Measurements from ENCODE around the gene RPS6KA5. TPM values are rescaled to one million over a fixed set of nuclear protein-coding genes. Genes with fewer than 3 reads are reported as not detected.

RPS6KA5 gene
- total RNA-seq, 1 experiment from 2014 or later = 3.8 TPM

DNA sequence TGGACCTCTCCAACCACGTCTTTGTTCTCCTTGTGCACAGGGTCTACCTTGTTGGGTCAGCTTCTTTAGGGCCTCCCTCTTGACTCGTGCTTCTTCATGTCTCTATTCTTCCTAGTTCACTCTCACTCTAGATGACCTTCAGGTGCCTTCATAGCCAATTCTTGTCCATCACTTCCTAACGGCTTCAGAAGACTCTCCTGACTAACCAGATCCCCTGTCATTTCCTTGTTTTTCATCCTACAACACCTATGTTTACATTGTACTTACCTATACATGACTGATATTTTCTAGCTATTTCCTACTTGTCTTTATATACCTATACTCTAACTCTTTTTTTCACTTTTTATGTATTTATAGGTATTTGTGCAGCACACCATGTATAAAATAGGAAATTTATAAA is 117.1 kb downstream of the RPS6KA5 start:
- Histone ChIP-seq H4K8ac (replicated peaks; ENCODE audit: insufficient read length, low read depth, low read length) (no peak overlapping the region), H3K4ac (ENCODE audit: low read depth, low read length) (no peak overlapping the region), H3T11ph (ENCODE audit: low read length) (no peak overlapping the region), H3K27me3 (ENCODE audit: insufficient read depth, low read length) (no peaks in the 10 kb centered on the region), H3K14ac (ENCODE audit: insufficient read depth, low read length) (no peak overlapping the region), H3K4me1 (ENCODE audit: insufficient read depth, low read length) (no peaks in the 10 kb centered on the region), H2AFZ (ENCODE audit: low read length) (no peak overlapping the region), H3K4me2 (ENCODE audit: insufficient read depth, insufficient read length, low read length) (no peak overlapping the region), H2AK5ac (ENCODE audit: insufficient read length, low read length) (no peak overlapping the region), H3K56ac (ENCODE audit: insufficient read length, low read depth, low read length) (no peak overlapping the region), H2BK5ac (ENCODE audit: insufficient read length, low read length) (no peak overlapping the region), H2BK120ac (ENCODE audit: low read depth, low read length, poor library complexity, severe bottlenecking) (no peak overlapping the region), H3K18ac (ENCODE audit: insufficient read length, low read depth, low read length) (no peak overlapping the region), H4K91ac (ENCODE audit: insufficient read length, low read depth, low read length) (no peak overlapping the region), H4K20me1 (ENCODE audit: control insufficient read depth, insufficient read depth, insufficient read length) (no peaks in the 10 kb centered on the region), H3K9me3 (ENCODE audit: control insufficient read depth, low read depth, low read length) (peaks cover 10% of the 10 kb centered on the region), H3K23ac (ENCODE audit: insufficient read length, low read depth, low read length) (no peak overlapping the region), H2BK12ac (ENCODE audit: insufficient read length, low read depth, low read length) (no peak overlapping the region), H4K5ac (ENCODE audit: insufficient read length, low read depth, low read length) (no peak overlapping the region), H2BK20ac (ENCODE audit: low read depth, low read length, poor library complexity, severe bottlenecking) (no peak overlapping the region), H3K9ac (ENCODE audit: extremely low read depth, insufficient read length, low read length) (no peak overlapping the region), H3K23me2 (ENCODE audit: insufficient read length, low read depth, low read length, poor library complexity, severe bottlenecking) (no peaks in the 10 kb centered on the region), H3K79me1 (ENCODE audit: insufficient read depth, low read depth, low read length, poor library complexity, severe bottlenecking) (no peaks in the 10 kb centered on the region), H3K27ac (ENCODE audit: insufficient read length, low read depth, low read length) (no peak overlapping the region), H3K79me2 (ENCODE audit: insufficient read depth, low read length) (no peaks in the 10 kb centered on the region), H2BK15ac (ENCODE audit: low read depth, low read length) (no peak overlapping the region; the same call in 1 of the 2 replicates)
- no peaks in the 10 kb centered on the region; the same call in 1 of the 2 replicates for H3K27me3 Mint-ChIP-seq (ENCODE audit: low read depth)
- no peak overlapping the region for H3K27ac Mint-ChIP-seq
- no peak for TF ChIP-seq CTCF (conservative IDR thresholded peaks at IDR 0.05)
- H3K36me3 Mint-ChIP-seq (ENCODE audit: insufficient read depth in 1 of 3, low read depth in 3 of 3) = peaks cover 19 to 24% (median 23%) of the 10 kb centered on the region in 3 experiments
- H3K4me1 Mint-ChIP-seq = no peaks in the 10 kb centered on the region
- WGBS (ENCODE audit: extremely low coverage, insufficient read length, low lambda C conversion rate) = no CpG with 5 or more reads among the region's 3 CpGs
- no peak for DNase-seq
- no peak overlapping the region for H3K4me3 Mint-ChIP-seq
- H3K9me3 Mint-ChIP-seq = peaks cover 21 to 22% of the 10 kb centered on the region in 2 experiments
